GM21526 (cell line): Measurements from ENCODE around the gene DOCK6.
A peak's percentile ranks its signal among the peaks of the same experiment; 100 is the strongest.
"Not testable (repeated sequence)": the region's sequence is repeated elsewhere in the genome, so short reads cannot be mapped to it uniquely, and the experiment has no call there.

Experiments
- ATAC-seq: cut with Tn5 transposase; IDR thresholded peaks from one replicate; pipeline ENCODE4 v1.9.1; 2021; ENCODE audit warnings: moderate library complexity; ENCODE audit not compliant: unreplicated experiment, low FRiP score

DOCK6 gene

GRCh38 chr19:11198175-11198534, 64.2 kb downstream of the DOCK6 start:
- ATAC-seq = no peak

- peak; percentile 59 for ATAC-seq
Observed at GRCh38 chr19:11197291-11198174, 64.8 kb downstream of the DOCK6 start, which contains the start of gene KANK2. TSS of gene KANK2 (minus strand) at chr19:11197545. CDS start at chr19:11194511, 3,034 bp downstream.

GRCh38 chr19:11196406-11197287, 65.7 kb downstream of the DOCK6 start:
- ATAC-seq = no peak

GRCh38 chr19:11195681-11196080, 66.6 kb downstream of the DOCK6 start:
- ATAC-seq = no peak

GRCh38 chr19:11194656-11195558, 67.4 kb downstream of the DOCK6 start:
- no peak for ATAC-seq

- no peak for ATAC-seq
Observed at GRCh38 chr19:11194173-11194572, 68.2 kb downstream of the DOCK6 start.

GRCh38 chr19:11192957-11193939, 69.1 kb downstream of the DOCK6 start:
- no peak for ATAC-seq

- ATAC-seq = no peak
Observed at GRCh38 chr19:11191934-11192333, 70.4 kb downstream of the DOCK6 start.

GRCh38 chr19:11191273-11191755, 71.0 kb downstream of the DOCK6 start:
- no peak for ATAC-seq

GRCh38 chr19:11190501-11190900, 71.8 kb downstream of the DOCK6 start:
- no peak for ATAC-seq

- ATAC-seq = no peak
Observed at GRCh38 chr19:11187441-11187840, 74.9 kb downstream of the DOCK6 start.

GRCh38 chr19:11182994-11183393, 79.3 kb downstream of the DOCK6 start:
- ATAC-seq = no peak

GRCh38 chr19:11181488-11181887, 80.8 kb downstream of the DOCK6 start:
- ATAC-seq = no peak

- ATAC-seq = not testable (repeated sequence)
Observed at GRCh38 chr19:11180975-11181374, 81.3 kb downstream of the DOCK6 start.

- no peak for ATAC-seq
Observed at GRCh38 chr19:11180346-11180745, 82.0 kb downstream of the DOCK6 start.

GRCh38 chr19:11179716-11180297, 82.5 kb downstream of the DOCK6 start:
- no peak for ATAC-seq

GRCh38 chr19:11179145-11179465, 83.2 kb downstream of the DOCK6 start:
- not testable (repeated sequence) for ATAC-seq

GRCh38 chr19:11177592-11177991, 84.7 kb downstream of the DOCK6 start:
- no peak for ATAC-seq
